Stimulated activated CD4-positive, alpha-beta T cell treated with anti-CD3 and anti-CD28 coated beads, Interleukin-12 subunit alpha, Interleukin-12 subunit beta, amount 100 ng/mL, for 4 hours (primary cell): ENCODE measurements around the gene BOC.

ENCODE experiments used
- DNase-seq: peaks from one replicate; pipeline ENCODE4 v3.0.0-alpha.2; 2020

The BOC gene

GRCh38 chr3:113253702-113254101, 42.3 kb downstream of the BOC start:
- DNase-seq = no peak

GRCh38 chr3:113254171-113254947, 43.0 kb downstream of the BOC start:
- no peak for DNase-seq

GRCh38 chr3:113255100-113255853, 43.9 kb downstream of the BOC start:
- DNase-seq = no peak

GRCh38 chr3:113255854-113256615, 44.7 kb downstream of the BOC start:
- DNase-seq = no peak

GRCh38 chr3:113258361-113258760, 47.0 kb downstream of the BOC start:
- no peak for DNase-seq

GRCh38 chr3:113259196-113259595, 47.8 kb downstream of the BOC start:
- DNase-seq = no peak

GRCh38 chr3:113261063-113261625, 49.8 kb downstream of the BOC start:
- no peak for DNase-seq

GRCh38 chr3:113261626-113262303, 50.4 kb downstream of the BOC start:
- no peak for DNase-seq

- DNase-seq = no peak
Measured at GRCh38 chr3:113262304-113262665, 50.9 kb downstream of the BOC start.

- DNase-seq = no peak
Measured at GRCh38 chr3:113263020-113263419, 51.7 kb downstream of the BOC start.

- DNase-seq = no peak
Measured at GRCh38 chr3:113263778-113264177, 52.4 kb downstream of the BOC start.

- no peak for DNase-seq
Measured at GRCh38 chr3:113264283-113265131, 53.1 kb downstream of the BOC start.

GRCh38 chr3:113265231-113265630, 53.9 kb downstream of the BOC start:
- DNase-seq = no peak

GRCh38 chr3:113266738-113267137, 55.4 kb downstream of the BOC start:
- DNase-seq = no peak

- DNase-seq = no peak
Measured at GRCh38 chr3:113268311-113268710, 57.0 kb downstream of the BOC start.

GRCh38 chr3:113268942-113269341, 57.6 kb downstream of the BOC start:
- DNase-seq = no peak

GRCh38 chr3:113269661-113270060, 58.3 kb downstream of the BOC start:
- no peak for DNase-seq

GRCh38 chr3:113270068-113270467, 58.7 kb downstream of the BOC start:
- no peak for DNase-seq

- DNase-seq = no peak
Measured at GRCh38 chr3:113270786-113271185, 59.4 kb downstream of the BOC start.

GRCh38 chr3:113271189-113271588, 59.8 kb downstream of the BOC start:
- no peak for DNase-seq

- DNase-seq = no peak
Measured at GRCh38 chr3:113271594-113272384, 60.4 kb downstream of the BOC start.
